Left kidney (tissue), 1 donor: ENCODE measurements around the gene EID3. TPM values are rescaled to one million over a fixed set of nuclear protein-coding genes. Genes with fewer than 3 reads are reported as not detected.

Experiments
- polyA plus RNA-seq: library from polyadenylated mRNA; unstranded; fragments of 120-200 nt; gene quantifications from one replicate; pipeline ENCODE4 v1.2.1, GENCODE V29; 2013; ENCODE audit not compliant: insufficient read length

The EID3 gene
- polyA plus RNA-seq, 1 donor: 3.9 TPM

Other genes starting within 250 kb of the EID3 start
- gene HCFC2, start 239.2 kb upstream of the EID3 start, polyA plus RNA-seq: 22.3 TPM
- 117 TPM for gene NFYB, start 165.5 kb upstream of the EID3 start, polyA plus RNA-seq
- gene TXNRD1, start 88.0 kb upstream of the EID3 start, polyA plus RNA-seq: 65.8 TPM
- gene CHST11, start 153.2 kb downstream of the EID3 start, polyA plus RNA-seq: 8.0 TPM